Esophagus mucosa (tissue), 1 donor: Measurements from ENCODE around the gene DCDC2C. TPM values are rescaled to one million over a fixed set of nuclear protein-coding genes. Genes with fewer than 3 reads are reported as not detected.

ENCODE experiments used
- ATAC-seq: fragments of 200-7000 bp; cut with Tn5 transposase; one replicate; pipeline ENCODE4 v1.9.1; 2020
- total RNA-seq: library from RNA; stranded (reverse); gene quantifications from one replicate; pipeline ENCODE4 v1.2.4, GENCODE V29; 2023
- donor health status: DM: yes; HTN: yes; CAD: no.

The DCDC2C gene
- total RNA-seq, 1 donor from 2014 or later, result not detected

DNA sequence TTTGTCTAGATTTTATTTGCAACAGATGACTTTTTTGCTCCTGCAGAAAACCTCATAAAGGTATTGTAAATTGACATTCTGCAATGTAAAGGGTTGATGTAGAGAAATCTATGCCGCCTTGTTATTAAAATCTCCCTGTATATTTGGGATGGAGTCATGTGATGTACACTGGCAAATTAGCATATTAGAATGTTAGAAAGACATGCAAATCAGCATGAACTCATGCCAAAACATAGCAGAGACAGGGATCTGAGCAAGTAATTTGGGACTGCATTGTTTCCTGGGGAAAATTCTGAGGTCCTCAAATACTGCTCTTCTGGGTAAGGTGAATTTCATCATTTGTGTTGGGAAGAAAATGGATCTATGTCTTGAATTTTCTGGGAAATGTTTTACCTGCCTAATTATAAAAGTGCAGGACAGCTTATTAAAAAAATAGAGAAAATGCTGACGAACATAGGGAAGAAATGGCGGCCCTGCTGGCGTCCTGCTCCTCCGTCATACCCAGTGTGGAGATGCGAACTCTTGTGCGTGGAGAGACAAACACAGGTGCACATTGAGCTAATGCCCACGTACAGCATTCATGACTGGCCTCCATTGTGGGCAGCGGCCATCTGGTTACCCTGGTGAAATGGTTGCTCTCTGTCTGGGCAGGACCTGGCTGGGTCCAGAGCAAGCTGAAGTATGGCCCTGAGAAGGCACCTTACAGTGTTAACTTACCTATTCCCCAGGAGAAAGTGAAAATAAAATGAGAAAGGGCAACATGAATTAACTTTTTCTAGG lies 29.1 kb upstream of the DCDC2C start:
- ATAC-seq, result no peak

GRCh38 chr2:3675687-3676086 lies 27.7 kb upstream of the DCDC2C start:
- no peak for ATAC-seq

DNA sequence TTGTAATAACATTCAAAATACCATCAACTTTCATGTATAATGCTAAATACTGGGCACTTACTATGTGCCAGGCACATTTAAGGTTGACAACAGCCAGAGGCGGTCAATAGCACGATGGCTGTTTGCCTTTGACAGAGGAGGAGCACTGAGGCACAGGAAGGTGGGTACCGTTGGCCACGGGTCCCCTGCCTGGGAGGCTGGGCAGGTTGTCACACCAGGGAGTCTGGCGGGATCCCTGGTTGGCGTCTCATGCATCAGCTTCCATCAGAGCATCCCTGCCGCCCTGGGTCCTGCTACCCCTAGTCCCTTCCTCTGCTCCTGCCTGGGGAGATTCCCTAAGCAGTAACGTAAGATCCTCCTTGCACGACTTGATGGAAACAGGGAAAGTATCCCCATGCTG lies 25.9 kb upstream of the DCDC2C start:
- ATAC-seq, result no peak

DNA sequence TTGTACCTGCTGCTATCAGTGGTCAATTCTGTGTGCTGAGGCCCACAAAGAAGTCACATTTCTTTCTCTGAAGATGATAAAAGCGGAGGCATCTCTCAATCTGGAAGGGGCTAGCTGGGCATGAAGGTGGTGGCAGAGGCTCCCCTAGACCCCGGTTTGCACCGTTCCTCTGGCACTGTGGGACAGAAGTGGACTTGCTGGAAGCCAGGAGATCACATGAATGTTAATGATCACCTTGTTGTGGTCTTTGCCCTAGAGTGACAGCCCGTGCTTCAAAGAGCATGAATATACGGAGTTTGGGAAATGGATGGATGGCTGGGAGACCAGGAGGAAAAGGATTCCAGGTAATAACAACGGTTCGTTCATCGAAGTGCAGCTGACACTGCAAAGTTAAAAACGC lies 25.2 kb upstream of the DCDC2C start:
- no peak for ATAC-seq

GRCh38 chr2:3679180-3679579 lies 24.2 kb upstream of the DCDC2C start:
- no peak for ATAC-seq

DNA sequence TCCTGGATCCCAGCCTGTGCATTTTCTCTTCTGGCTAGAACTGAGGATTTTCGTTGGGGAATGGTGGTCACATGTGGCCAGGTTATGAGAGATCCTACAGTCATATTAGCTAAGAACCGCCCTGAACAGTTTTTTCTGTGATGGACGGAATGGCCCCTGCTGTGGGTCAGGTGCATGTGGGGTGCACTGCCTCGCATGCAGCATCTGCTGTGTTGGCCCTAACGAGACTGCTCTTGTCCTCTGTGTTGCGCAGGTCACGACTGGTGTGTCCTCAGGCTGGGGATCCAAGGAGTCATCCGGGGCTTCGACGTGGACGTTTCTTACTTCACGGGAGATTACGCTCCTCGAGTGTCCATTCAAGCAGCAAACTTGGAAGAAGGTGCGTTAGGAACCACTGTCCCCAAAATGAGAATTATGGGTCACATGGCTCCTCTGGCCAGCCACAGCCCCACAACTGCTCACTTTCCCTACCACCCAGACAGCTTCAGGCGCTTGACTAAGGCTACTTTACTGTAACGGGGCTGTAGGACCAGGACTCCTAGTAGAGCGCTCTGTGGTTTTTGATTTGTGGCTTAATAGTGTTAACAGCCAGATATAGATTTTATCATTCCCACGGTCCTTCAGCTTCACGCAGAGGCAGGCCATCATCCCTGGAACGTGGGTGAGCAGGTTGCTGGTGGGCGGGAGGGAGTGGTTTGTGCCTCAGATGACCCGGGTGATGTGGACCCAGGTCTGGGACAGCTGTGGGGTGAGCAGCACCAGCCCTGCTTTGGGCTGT lies 23.6 kb upstream of the DCDC2C start:
- ATAC-seq, result no peak

DNA sequence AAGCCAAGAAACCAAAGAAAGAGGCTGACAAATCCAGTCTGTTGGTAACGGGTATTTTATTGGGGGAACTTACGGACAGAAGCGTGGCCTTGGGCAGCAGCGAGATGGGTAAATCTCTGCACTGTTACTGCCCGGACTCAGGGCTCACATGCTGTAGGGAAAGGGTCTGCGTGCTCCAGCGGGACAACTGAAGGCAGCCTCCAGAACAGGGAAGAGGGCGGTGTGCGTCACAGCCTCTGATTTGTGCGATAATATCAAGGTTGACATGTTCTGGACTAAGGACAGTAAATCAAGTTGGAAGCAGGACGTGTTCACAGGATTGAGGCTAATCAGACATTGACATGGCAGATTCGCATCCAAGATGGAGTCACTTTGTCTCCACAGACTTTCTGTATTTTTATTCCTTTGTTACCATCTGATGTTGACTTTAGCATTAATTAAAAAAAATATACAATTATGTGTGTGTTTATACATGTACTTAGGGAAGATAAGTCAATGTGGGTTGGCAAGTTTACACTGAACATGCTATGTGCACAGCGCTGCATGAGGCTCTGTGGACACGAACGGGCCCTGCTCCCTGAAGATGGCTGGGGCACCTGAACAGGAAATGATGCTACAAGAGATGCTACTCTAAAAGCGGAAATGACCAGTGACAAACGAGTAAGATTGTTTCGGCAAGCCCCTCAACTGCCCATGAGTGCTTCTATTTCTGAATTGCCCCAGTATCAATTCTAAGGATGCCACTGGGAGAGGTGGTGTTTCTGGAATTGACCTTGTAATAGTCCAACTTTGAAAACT lies 22.6 kb upstream of the DCDC2C start:
- no peak for ATAC-seq

GRCh38 chr2:3681625-3682024 lies 21.8 kb upstream of the DCDC2C start:
- no peak for ATAC-seq

GRCh38 chr2:3682811-3683210 lies 20.6 kb upstream of the DCDC2C start:
- no peak for ATAC-seq

DNA sequence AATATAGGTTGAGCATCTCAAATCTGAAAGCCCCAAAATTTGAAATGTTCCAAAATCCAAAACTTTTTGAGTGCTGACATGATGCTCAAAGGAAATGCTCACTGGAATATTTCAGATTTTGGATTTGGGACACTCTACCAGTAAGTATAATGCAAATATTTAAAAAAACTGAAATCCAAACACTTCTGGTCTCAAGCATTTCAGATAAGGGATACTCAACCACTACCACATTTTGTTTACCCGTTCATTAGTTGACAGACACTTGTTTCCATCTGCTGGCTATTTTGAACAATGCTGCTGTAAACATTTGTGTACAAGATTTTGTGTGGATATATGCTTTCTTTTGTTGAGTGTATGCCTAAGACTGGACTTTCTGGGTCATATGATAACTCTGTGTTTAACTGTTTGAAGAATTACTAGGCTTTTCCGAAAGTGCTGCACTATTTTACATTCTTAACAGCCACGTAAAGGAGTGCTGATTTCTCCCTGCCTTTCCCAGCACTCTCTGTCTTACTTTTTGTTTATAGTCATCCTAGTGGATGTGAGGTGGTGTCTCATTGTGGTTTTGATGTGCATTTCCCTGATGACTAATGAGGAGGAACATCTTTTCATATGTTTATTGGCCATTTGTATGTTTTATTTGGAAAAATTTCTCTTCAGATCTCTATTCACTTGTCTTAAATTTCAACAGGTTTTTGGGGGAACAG lies 19.5 kb upstream of the DCDC2C start:
- no peak for ATAC-seq

DNA sequence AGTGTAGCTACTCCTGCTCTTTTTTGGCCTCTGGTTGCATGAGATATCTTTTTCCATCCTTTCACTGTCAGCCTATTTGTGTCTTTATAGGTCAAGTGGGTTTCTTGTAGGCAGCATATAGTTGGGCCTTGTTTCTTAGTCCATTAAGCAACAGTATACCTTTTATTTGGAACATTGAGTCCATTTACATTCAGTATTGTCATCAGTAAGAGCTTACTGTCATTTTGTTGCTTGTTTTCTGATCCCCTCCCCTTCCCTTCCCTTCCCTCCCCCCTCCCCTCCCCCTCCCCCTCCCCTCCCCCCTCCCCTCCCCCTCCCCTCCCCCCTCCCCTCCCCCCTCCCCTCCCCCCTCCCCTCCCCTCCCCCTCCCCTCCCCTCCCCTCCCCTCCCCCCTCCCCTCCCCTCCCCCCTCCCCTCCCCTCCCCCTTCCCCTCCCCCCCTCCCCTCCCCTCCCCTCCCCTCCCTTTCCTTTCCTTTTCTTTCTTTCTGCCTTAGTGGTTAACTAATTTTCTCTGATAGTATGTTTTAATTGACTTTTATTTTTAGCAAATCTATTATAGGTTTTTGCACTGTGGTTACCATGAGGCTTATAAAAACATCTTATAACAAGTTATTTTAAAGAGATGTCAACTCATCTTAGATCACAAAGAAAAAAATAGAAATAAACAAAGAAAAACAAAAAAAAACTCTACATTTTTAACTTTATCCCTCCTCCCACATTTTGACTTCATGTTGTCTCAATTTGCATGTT lies 13.2 kb upstream of the DCDC2C start:
- ATAC-seq, result no peak

GRCh38 chr2:3692375-3692774 lies 11.0 kb upstream of the DCDC2C start:
- no peak for ATAC-seq

DNA sequence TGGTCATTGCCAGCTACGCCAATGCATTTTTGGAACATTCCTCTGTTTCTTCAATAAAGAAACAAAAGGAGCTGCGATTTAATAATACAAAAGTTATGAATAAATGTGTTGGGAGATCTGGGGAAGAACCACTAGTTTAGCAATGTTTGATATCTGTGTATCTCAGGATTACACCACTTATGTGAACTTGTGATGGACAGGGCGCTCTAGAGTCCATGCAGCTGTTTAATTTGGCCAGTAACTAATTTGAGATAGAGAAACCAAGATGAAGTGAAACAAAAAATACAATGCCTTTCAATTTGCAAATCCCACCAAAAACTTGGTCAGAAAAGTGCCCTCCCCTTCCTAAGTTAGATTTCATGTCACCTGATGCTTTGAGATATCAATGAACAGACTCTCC lies 6.8 kb upstream of the DCDC2C start:
- no peak for ATAC-seq

- no peak for ATAC-seq
Measured at GRCh38 chr2:3701071-3701470, 2.3 kb upstream of the DCDC2C start.

GRCh38 chr2:3703757-3704355 lies 481 bp downstream of the DCDC2C start:
- ATAC-seq, result no peak

DNA sequence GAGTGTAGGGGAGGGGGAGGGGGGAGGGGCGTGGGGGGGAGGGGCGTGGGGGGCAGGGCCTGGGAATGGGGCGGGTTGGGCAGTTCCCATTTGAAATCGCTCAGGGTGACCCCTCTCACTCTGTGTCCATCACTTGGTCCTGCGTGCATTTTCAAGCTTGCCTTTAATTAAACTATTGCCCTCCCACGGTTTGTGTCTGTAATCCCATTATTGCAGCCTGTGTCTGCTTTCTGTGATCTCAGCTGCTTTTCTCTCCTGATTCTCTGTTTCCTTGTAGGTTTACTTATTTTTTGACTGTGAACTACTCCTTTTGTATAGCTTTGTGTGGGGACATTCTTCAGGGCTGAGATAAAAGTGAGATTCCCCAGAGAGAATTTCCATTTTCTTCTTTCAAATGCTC lies 1.3 kb downstream of the DCDC2C start:
- no peak for ATAC-seq

DNA sequence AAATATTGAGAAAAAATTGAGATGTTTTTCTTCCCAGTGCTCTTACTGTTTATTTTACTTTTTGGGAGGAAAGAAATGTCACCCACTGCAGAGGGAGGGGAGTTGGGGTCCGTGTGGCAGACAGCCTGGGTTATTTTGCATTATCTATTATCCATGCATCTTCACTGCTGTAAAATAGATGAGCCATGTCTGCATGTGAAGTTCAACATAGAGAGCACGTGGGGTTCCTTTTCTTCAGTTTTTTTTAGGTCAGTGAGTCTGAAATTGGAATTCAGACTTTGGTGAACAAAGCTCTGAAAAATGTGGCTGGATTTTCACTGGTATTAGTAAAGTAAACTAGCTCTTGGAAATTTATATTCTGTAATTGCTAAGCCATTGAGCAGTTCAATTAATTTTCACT lies 2.4 kb downstream of the DCDC2C start:
- no peak for ATAC-seq

GRCh38 chr2:3706892-3707291 lies 3.5 kb downstream of the DCDC2C start:
- no peak for ATAC-seq

DNA sequence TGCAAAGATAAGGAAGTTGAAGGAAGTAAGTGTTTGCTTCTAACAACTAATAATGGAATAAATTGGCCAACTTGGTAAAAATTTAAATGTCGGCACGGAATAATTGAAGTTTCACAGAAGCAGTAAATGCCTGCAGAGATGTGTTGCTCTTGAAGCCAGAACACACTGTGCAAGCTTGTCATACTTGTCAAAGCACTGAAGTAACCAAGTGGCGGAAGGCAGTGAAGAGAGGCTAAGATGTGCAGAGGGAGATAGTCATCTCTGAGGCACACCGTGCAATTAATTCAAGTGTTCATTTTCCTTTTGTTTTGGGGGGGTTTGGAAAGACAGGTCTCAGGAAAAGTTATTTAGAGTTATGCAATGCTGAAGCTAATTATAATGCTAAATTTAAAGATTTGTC lies 5.2 kb downstream of the DCDC2C start:
- ATAC-seq, result no peak

GRCh38 chr2:3709225-3709624 lies 5.8 kb downstream of the DCDC2C start:
- ATAC-seq, result no peak

DNA sequence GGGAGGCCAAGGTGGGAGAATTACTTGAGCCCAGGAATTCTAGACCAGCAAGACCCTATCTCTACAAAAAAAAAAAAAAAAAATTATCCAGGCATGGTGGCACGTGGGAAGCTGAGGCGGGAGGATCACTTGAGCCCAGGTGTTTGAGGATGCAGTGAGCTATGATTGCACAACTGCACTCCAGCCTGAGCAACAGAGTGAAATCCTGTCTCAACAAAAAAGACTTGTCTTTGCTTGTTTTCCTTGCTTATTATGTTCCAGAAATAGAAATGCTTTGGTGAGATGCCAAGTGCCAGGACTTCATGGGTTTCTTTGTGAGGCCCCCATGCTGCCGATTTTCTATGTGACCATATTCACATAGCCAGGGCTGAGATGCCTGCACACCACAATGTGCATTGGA lies 9.0 kb downstream of the DCDC2C start:
- ATAC-seq, result no peak
